Measurements from ENCODE around the gene NPAS3.

DNA sequence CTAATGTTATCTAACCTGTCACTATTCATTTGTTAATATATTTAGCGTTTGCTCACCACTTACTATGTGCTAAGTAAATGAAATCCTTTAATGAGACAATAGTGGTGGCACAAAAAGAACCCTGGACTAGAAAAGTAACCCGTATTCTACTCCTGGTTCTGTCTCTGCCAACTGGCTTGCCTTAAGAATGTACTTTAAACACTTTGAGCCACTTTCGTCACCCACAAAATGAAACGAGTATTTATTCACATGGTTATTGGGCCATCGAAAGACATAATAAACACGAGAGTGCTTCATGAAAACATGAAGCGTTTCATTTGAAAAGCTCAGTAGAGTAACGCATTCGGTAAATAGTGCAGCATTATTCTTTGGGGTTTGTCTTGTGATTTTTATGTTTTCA lies 757.5 kb downstream of the NPAS3 start:
- TF ChIP-seq, protein P1, sequence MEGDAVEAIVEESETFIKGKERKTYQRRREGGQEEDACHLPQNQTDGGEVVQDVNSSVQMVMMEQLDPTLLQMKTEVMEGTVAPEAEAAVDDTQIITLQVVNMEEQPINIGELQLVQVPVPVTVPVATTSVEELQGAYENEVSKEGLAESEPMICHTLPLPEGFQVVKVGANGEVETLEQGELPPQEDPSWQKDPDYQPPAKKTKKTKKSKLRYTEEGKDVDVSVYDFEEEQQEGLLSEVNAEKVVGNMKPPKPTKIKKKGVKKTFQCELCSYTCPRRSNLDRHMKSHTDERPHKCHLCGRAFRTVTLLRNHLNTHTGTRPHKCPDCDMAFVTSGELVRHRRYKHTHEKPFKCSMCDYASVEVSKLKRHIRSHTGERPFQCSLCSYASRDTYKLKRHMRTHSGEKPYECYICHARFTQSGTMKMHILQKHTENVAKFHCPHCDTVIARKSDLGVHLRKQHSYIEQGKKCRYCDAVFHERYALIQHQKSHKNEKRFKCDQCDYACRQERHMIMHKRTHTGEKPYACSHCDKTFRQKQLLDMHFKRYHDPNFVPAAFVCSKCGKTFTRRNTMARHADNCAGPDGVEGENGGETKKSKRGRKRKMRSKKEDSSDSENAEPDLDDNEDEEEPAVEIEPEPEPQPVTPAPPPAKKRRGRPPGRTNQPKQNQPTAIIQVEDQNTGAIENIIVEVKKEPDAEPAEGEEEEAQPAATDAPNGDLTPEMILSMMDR (conservative IDR thresholded peaks at IDR 0.05; ENCODE audit: low read depth, low read length): no peak
- TF ChIP-seq EZH2phosphoT487 (IDR thresholded peaks at IDR 0.05; ENCODE audit: borderline replicate concordance, low read length): no peak

Measured in PC-3 (cell line).